Glutamatergic neuron (in vitro differentiated cells): ENCODE measurements around the gene HAGH. TPM values are rescaled to one million over a fixed set of nuclear protein-coding genes. Genes with fewer than 3 reads are reported as not detected.

Source experiments
- DNase-seq: peaks from one replicate; pipeline ENCODE4 v3.0.0; 2022
- H3K27ac Mint-ChIP-seq: one replicate; pipeline ENCODE4 v1.8.0; 2020; ENCODE audit warnings: mild to moderate bottlenecking, mixed read lengths, inconsistent platforms; ENCODE audit not compliant: unreplicated experiment
- H3K27me3 Mint-ChIP-seq: one replicate; pipeline ENCODE4 v1.8.0; 2020; ENCODE audit warnings: mild to moderate bottlenecking, moderate library complexity, mixed read lengths, inconsistent platforms; ENCODE audit not compliant: unreplicated experiment
- H3K36me3 Mint-ChIP-seq: one replicate; pipeline ENCODE4 v1.8.0; 2020; ENCODE audit warnings: mild to moderate bottlenecking, mixed read lengths, inconsistent platforms; ENCODE audit not compliant: unreplicated experiment
- H3K4me1 Mint-ChIP-seq: one replicate; pipeline ENCODE4 v1.8.0; 2020; ENCODE audit warnings: mild to moderate bottlenecking, low read depth, mixed read lengths, inconsistent platforms; ENCODE audit not compliant: unreplicated experiment
- H3K4me3 Mint-ChIP-seq: one replicate; pipeline ENCODE4 v1.8.0; 2020; ENCODE audit warnings: mild to moderate bottlenecking, mixed read lengths, inconsistent platforms; ENCODE audit not compliant: unreplicated experiment
- H3K9me3 Mint-ChIP-seq: one replicate; pipeline ENCODE4 v1.8.0; 2020; ENCODE audit warnings: mild to moderate bottlenecking, moderate library complexity, mixed read lengths, inconsistent platforms; ENCODE audit not compliant: unreplicated experiment
- CTCF ChIP-seq: fragments of 200-600 bp; sonication (generic); IDR thresholded peaks from one replicate; pipeline ENCODE4 v1.5.0; 2021; ENCODE audit not compliant: partially characterized antibody, unreplicated experiment
- total RNA-seq: library from RNA; stranded (reverse); fragmentation: NEBNext Ultra II Directional; extraction: Animal tissue kit (Norgen Biotek cat#: 25700); gene quantifications from one replicate; pipeline ENCODE4 v1.2.1, GENCODE V29; 2021; ENCODE audit not compliant: unreplicated experiment

HAGH gene
- total RNA-seq, 1 donor from 2014 or later = 99.6 TPM

DNA sequence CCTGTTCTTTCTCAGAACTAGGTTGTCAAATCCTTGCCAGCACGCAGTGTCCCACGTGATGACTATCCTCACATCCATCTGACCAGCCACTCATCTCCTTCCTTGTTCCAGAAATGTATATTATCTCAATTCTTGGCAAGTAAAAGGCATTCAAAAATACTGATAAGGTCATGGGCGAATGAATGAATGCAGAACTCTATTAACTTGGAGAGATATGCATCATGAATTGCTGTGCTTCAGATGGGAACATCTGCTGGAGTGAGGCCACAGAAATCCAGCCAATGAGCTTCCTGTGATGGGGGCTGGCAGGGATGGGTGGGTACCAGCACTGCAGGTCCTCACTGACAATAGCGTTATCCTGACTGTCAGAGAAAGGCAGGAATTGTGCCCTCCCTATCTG is 19.4 kb upstream of the HAGH start:
- no peak for TF ChIP-seq CTCF
- no peaks in the 10 kb centered on the region for H3K9me3 Mint-ChIP-seq
- no peak overlapping the region for H3K27ac Mint-ChIP-seq
- H3K36me3 Mint-ChIP-seq = no peaks in the 10 kb centered on the region
- H3K4me1 Mint-ChIP-seq = no peaks in the 10 kb centered on the region
- no peak overlapping the region for H3K4me3 Mint-ChIP-seq
- DNase-seq = no peak
- H3K27me3 Mint-ChIP-seq = peaks cover 3% of the 10 kb centered on the region

- H3K9me3 Mint-ChIP-seq = no peaks in the 10 kb centered on the region
- peak overlapping the region; percentile 50 for H3K27ac Mint-ChIP-seq
- no peaks in the 10 kb centered on the region for H3K4me1 Mint-ChIP-seq
- H3K27me3 Mint-ChIP-seq = peaks cover 2% of the 10 kb centered on the region
- no peak for DNase-seq
- no peak for TF ChIP-seq CTCF
- H3K4me3 Mint-ChIP-seq = peak overlapping the region; percentile 20
- H3K36me3 Mint-ChIP-seq = no peaks in the 10 kb centered on the region
These were observed 12.9 kb upstream of the HAGH start for GRCh38 chr16:1839554-1839953.

DNA sequence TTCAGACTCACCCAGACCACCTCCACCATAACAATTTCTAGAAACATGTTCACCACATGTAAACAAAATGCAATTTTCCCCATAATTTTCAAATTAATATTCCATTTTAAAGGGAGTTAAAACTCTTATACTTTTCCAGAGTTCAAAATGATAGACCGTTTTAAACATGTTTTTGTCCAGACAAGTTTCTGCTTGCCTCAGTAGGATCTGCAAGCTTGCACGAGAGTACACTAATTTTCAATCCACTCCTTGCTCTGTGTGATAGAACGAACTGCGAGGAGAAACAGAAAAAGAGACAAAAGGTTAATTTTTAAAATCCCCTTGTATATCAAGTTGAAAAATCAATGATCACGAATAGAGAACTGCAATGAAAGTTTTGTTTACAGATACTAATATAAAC is 7.5 kb upstream of the HAGH start:
- no peak for TF ChIP-seq CTCF
- Mint-ChIP-seq H3K36me3 (no peaks in the 10 kb centered on the region), H3K4me1 (peaks cover 4% of the 10 kb centered on the region), H3K4me3 (no peak overlapping the region), H3K27me3 (no peaks in the 10 kb centered on the region), H3K27ac (no peak overlapping the region), H3K9me3 (no peaks in the 10 kb centered on the region)
- no peak for DNase-seq

DNA sequence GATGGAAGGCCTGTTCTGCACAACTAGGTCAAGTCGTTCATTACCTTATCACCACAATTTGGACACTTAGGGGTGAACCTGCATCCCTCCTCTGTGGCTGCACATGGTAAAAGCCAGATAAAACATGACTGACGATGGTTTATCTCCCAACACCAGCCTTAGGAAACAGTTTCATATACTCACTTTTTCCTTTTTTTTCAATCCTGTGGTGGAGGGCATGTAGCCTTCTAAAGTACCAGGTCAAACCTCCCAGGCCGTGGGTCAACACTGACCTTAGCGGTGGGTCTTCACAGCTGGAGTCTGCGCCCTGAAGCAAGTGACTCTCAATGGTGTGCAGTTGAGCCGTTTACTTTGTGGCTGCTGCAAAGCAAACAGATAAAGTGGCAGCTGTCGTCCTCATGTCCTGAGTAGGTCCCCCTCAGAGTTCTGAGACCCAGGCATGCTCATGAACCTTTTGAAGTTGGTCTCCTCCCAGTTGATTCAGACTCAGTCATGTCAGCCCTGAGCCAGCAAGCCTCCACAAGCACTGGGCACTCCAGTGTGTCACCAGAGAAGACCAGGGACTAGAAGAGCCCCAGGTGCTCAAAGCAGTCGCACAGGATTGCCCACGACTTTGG is 6.3 kb upstream of the HAGH start:
- H3K9me3 Mint-ChIP-seq = no peaks in the 10 kb centered on the region
- H3K27ac Mint-ChIP-seq = no peak overlapping the region
- DNase-seq = no peak
- H3K27me3 Mint-ChIP-seq = no peaks in the 10 kb centered on the region
- H3K36me3 Mint-ChIP-seq = no peaks in the 10 kb centered on the region
- peaks cover 10% of the 10 kb centered on the region for H3K4me1 Mint-ChIP-seq
- no peak for TF ChIP-seq CTCF
- H3K4me3 Mint-ChIP-seq = peak overlapping the region; percentile 21

- Mint-ChIP-seq H3K9me3 (peaks cover 8% of the 10 kb centered on the region), H3K27ac (no peak overlapping the region), H3K4me1 (peaks cover 14% of the 10 kb centered on the region), H3K27me3 (no peaks in the 10 kb centered on the region), H3K4me3 (no peak overlapping the region), H3K36me3 (no peaks in the 10 kb centered on the region)
- no peak for DNase-seq
- TF ChIP-seq CTCF = no peak
These were observed 4.8 kb upstream of the HAGH start for GRCh38 chr16:1831186-1832075.
